Gastrocnemius medialis (tissue), 4 donors: ENCODE results near the gene ATE1. TPM values are rescaled to one million over a fixed set of nuclear protein-coding genes. Genes with fewer than 3 reads are reported as not detected.

ENCODE experiments used
- ATAC-seq, 2 donors: fragments of 150-250 bp; one replicate each; pipeline ENCODE4 v1.9.1; 2016
- DNase-seq, 2 donors: peaks; one replicate each; pipeline ENCODE4 v3.0.0-alpha.2; 2019
- H3K27ac ChIP-seq, 4 donors: fragments of 200-600 bp; sonication (generic); 1 replicate in 1 of 4; 2 replicates in 3 of 4; pipeline ENCODE4 v1.5.1; 2016 to 2018; ENCODE audit warnings: mild to moderate bottlenecking in 2 of 4, moderate library complexity in 1 of 4
- H3K27me3 ChIP-seq, 3 donors: fragments of 200-600 bp; sonication (generic) in 2 of 3; 1 replicate in 1 of 3; 2 replicates in 2 of 3; pipeline versions ENCODE4 v1.5.1 to v1.6.0; 2016 to 2019; ENCODE audit warnings: mild to moderate bottlenecking in 1 of 3, moderate library complexity in 1 of 3
- H3K36me3 ChIP-seq, 2 donors: fragments of 200-600 bp; sonication (generic) in 1 of 2; one replicate each; pipeline ENCODE4 v1.5.1; 2017 to 2018
- H3K4me1 ChIP-seq, 2 donors: fragments of 200-600 bp; sonication (generic) in 1 of 2; one replicate each; pipeline ENCODE4 v1.5.1; 2016 to 2017; ENCODE audit warnings: mild to moderate bottlenecking in 2 of 2
- H3K4me3 ChIP-seq, 4 donors: fragments of 200-600 bp; sonication (generic) in 3 of 4; 1 replicate in 1 of 4; 2 replicates in 3 of 4; pipeline ENCODE4 v1.5.1; 2016 to 2019; ENCODE audit warnings: mild to moderate bottlenecking in 2 of 4
- H3K9me3 ChIP-seq, 3 donors: fragments of 200-600 bp; sonication (generic) in 2 of 3; 1 replicate in 1 of 3; 2 replicates in 2 of 3; pipeline ENCODE4 v1.5.1; 2016 to 2019
- POLR2A ChIP-seq, 2 donors: fragments of 450-650 bp; IDR thresholded peaks; one replicate each; pipeline ENCODE4 v1.6.1; 2017; ENCODE audit warnings: antibody characterized with exemption in 2 of 2, mild to moderate bottlenecking in 2 of 2, moderate library complexity in 2 of 2
- in situ Hi-C, 4 donors: fragments of 200-750 bp; cut with MboI; loops; one replicate each; pipeline versions ENCODE4 v1.15.0 to v1.8.0; 2017; ENCODE audit warnings: low sequenced_read_pairs in 4 of 4
- intact Hi-C: fragments of 100-400 bp; cut with DNase I; formaldehyde crosslinking; loops from one replicate; pipeline ENCODE4 v1.15.1; 2023; ENCODE audit warnings: low total_unique reads
- total RNA-seq, 4 donors: library from RNA; depleted of rRNA; stranded (reverse); fragments of >200 nt; gene quantifications; one replicate each; pipeline versions ENCODE4 v1.1.0 to v1.2.3, GENCODE V29; 2016
- TF ChIP-seq, protein P1 (sequence below), 5 experiments: fragments of 450-650 bp in 3 of 5; fragments of 200-600 bp in 2 of 5; sonication (generic) in 2 of 5; IDR thresholded peaks in 4 of 5; conservative IDR thresholded peaks in 1 of 5; 1 replicate in 4 of 5; 2 replicates in 1 of 5; pipeline ENCODE4 v1.5.1; 2016 to 2019; ENCODE audit warnings: antibody characterized with exemption in 5 of 5, mild to moderate bottlenecking in 3 of 5, moderate library complexity in 3 of 5

Gene ATE1
- total RNA-seq, 4 donors from 2014 or later: 34.3 to 57.6 (median 39.4) TPM

DNA sequence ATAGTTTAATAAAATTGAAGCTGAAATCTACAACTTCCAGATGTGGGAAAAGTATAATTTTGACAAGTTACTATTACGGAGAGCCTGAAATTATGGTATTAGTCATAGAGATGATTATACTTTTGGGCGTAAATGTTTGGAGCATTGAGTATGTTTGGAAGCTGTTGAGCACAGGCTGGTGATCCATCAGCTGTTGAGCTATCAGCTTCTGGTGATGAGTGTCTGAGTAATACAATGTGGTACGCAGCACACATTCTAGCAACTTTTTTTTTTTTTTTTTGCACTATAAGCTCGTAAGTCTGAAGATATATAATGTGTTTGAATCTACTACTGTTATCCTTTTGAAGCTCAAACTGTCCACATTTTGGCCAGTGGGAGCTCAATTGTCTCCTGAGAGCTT lies 123.4 kb downstream of the ATE1 start:
- DNase-seq (no peak), ATAC-seq (no peak)
- in situ Hi-C loops: no loop called here
- H3K4me1 ChIP-seq: no peaks in the 10 kb centered on the region
- no peak overlapping the region for H3K27ac ChIP-seq
- H3K9me3 ChIP-seq: no peaks in the 10 kb centered on the region
- H3K36me3 ChIP-seq: no peaks in the 10 kb centered on the region
- no peaks in the 10 kb centered on the region for H3K27me3 ChIP-seq
- intact Hi-C loops: no loop called here
- no peak for TF ChIP-seq POLR2A (IDR thresholded peaks at IDR 0.05)
- TF ChIP-seq, protein P1, sequence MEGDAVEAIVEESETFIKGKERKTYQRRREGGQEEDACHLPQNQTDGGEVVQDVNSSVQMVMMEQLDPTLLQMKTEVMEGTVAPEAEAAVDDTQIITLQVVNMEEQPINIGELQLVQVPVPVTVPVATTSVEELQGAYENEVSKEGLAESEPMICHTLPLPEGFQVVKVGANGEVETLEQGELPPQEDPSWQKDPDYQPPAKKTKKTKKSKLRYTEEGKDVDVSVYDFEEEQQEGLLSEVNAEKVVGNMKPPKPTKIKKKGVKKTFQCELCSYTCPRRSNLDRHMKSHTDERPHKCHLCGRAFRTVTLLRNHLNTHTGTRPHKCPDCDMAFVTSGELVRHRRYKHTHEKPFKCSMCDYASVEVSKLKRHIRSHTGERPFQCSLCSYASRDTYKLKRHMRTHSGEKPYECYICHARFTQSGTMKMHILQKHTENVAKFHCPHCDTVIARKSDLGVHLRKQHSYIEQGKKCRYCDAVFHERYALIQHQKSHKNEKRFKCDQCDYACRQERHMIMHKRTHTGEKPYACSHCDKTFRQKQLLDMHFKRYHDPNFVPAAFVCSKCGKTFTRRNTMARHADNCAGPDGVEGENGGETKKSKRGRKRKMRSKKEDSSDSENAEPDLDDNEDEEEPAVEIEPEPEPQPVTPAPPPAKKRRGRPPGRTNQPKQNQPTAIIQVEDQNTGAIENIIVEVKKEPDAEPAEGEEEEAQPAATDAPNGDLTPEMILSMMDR (IDR thresholded peaks at IDR 0.05 in 4 of 5, conservative IDR thresholded peaks at IDR 0.05 in 1 of 5): no peak
- H3K4me3 ChIP-seq: no peak overlapping the region

DNA sequence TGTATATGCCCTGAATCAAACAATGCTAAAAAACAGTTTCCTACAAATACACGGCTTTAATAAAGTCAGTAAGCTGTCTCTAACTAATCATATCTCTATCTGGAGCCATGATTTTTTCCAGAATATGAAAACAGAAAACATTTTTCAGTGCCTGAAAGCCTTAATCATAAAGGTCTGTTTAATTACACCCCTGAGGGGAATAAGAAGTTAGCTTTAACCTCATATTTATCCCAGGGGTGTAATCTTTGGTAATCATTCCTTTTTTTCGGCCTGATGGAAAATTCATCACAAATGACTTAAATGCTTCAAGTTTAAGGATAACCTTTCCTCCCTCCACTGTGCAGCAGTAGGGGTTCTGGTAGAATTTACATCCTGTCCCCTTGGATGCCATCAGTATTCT lies 124.2 kb downstream of the ATE1 start:
- H3K9me3 ChIP-seq: no peaks in the 10 kb centered on the region
- no peaks in the 10 kb centered on the region for H3K36me3 ChIP-seq
- TF ChIP-seq, protein P1 (IDR thresholded peaks at IDR 0.05 in 4 of 5, conservative IDR thresholded peaks at IDR 0.05 in 1 of 5): no peak
- no peak for TF ChIP-seq POLR2A (IDR thresholded peaks at IDR 0.05)
- no peaks in the 10 kb centered on the region for H3K4me1 ChIP-seq
- no peak for ATAC-seq
- H3K27me3 ChIP-seq: no peaks in the 10 kb centered on the region
- in situ Hi-C loops (no loop called here), intact Hi-C loops (no loop called here)
- H3K4me3 ChIP-seq: no peak overlapping the region
- DNase-seq: no peak
- H3K27ac ChIP-seq: no peak overlapping the region

DNA sequence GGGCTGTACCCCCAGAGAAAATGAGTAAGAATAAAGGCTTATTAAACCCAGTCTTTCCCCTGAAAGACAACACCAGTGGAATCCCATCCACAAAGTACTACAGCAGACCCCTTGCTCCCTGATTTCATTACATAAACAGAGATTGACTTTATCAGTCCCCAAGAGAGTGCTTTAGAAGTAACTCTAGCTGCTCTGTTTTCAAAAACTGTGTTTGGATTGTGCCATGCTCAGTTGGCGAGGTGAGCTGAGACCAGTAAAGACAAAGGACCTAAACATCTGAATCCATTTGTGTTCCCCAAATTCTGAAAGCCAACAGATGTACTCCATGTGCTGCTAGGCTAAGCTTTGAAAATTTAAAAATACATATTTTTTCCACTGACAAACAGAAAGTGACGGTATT lies 127.0 kb downstream of the ATE1 start:
- Histone ChIP-seq H3K4me3 (no peak overlapping the region), H3K27ac (no peak overlapping the region), H3K4me1 (no peaks in the 10 kb centered on the region), H3K9me3 (no peaks in the 10 kb centered on the region), H3K27me3 (no peaks in the 10 kb centered on the region), H3K36me3 (no peaks in the 10 kb centered on the region)
- intact Hi-C loops: no loop called here
- in situ Hi-C loops: no loop called here
- TF ChIP-seq, protein P1 (IDR thresholded peaks at IDR 0.05 in 4 of 5, conservative IDR thresholded peaks at IDR 0.05 in 1 of 5): no peak
- no peak for TF ChIP-seq POLR2A (IDR thresholded peaks at IDR 0.05)
- no peak for DNase-seq
- no peak for ATAC-seq

DNA sequence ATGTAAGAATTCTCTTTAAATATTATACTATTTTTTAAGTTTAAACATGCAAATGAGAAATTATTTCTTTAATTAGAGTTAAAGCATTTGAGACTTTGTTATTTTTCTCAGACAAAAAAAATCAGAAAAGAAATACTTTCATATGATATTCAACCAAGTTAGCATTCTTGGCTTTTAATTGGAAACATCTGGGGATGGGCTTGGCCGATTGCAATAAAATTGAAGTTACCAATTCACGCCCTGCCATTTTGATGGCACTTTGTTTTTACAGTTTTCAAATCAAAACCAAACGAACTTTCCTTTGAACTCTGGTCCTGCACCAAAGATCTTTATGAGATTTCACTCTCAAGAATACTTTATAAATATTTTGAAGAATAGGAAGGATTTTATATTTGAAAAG lies 127.7 kb downstream of the ATE1 start:
- TF ChIP-seq, protein P1 (IDR thresholded peaks at IDR 0.05 in 4 of 5, conservative IDR thresholded peaks at IDR 0.05 in 1 of 5): no peak
- TF ChIP-seq POLR2A (IDR thresholded peaks at IDR 0.05): no peak
- intact Hi-C loops: no loop called here

DNA sequence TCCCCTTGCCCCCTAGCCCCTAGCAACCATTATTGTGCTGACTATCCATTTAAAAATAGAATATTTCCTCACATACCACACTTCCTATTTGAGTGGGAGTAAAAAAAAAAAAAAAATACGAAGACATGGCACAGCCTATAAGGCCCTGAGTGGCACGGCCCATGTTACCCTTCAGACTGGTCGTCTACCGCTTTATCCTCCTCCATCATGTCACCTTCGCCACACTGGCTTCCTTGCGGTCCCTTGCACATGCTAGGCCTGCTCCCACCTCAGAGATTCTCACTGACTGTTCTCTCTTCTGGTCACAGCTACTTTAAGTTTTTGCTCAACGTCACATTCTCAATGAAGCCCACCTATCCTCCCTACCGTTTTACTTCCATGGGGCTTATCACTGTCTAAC lies 130.3 kb downstream of the ATE1 start:
- H3K36me3 ChIP-seq: no peaks in the 10 kb centered on the region
- no peaks in the 10 kb centered on the region for H3K4me1 ChIP-seq
- TF ChIP-seq, protein P1 (IDR thresholded peaks at IDR 0.05 in 4 of 5, conservative IDR thresholded peaks at IDR 0.05 in 1 of 5): no peak
- no peak for TF ChIP-seq POLR2A (IDR thresholded peaks at IDR 0.05)
- ATAC-seq (no peak), DNase-seq (no peak)
- in situ Hi-C loops: no loop called here
- no peak overlapping the region for H3K27ac ChIP-seq
- intact Hi-C loops: no loop called here
- no peaks in the 10 kb centered on the region for H3K9me3 ChIP-seq
- H3K27me3 ChIP-seq: no peaks in the 10 kb centered on the region
- H3K4me3 ChIP-seq: no peak overlapping the region

More for the DNA sequence above, 127.7 kb downstream of the ATE1 start:
- no peaks in the 10 kb centered on the region for H3K27me3 ChIP-seq
- in situ Hi-C loops: no loop called here
- no peaks in the 10 kb centered on the region for H3K9me3 ChIP-seq
- no peaks in the 10 kb centered on the region for H3K4me1 ChIP-seq
- no peak for DNase-seq
- no peak overlapping the region for H3K27ac ChIP-seq
- no peaks in the 10 kb centered on the region for H3K36me3 ChIP-seq
- no peak for ATAC-seq
- H3K4me3 ChIP-seq: no peak overlapping the region
